Gastrocnemius medialis (tissue), 4 donors: ENCODE data around the gene GAS7. TPM values are rescaled to one million over a fixed set of nuclear protein-coding genes. Genes with fewer than 3 reads are reported as not detected.

Source experiments
- ATAC-seq, 2 donors: fragments of 150-250 bp; one replicate each; pipeline ENCODE4 v1.9.1; 2016
- DNase-seq, 2 donors: peaks; one replicate each; pipeline ENCODE4 v3.0.0-alpha.2; 2019
- H3K27ac ChIP-seq, 4 donors: fragments of 200-600 bp; sonication (generic); 1 replicate in 1 of 4; 2 replicates in 3 of 4; pipeline ENCODE4 v1.5.1; 2016 to 2018; ENCODE audit warnings: mild to moderate bottlenecking in 2 of 4, moderate library complexity in 1 of 4
- H3K27me3 ChIP-seq, 3 donors: fragments of 200-600 bp; sonication (generic) in 2 of 3; 1 replicate in 1 of 3; 2 replicates in 2 of 3; pipeline versions ENCODE4 v1.5.1 to v1.6.0; 2016 to 2019; ENCODE audit warnings: mild to moderate bottlenecking in 1 of 3, moderate library complexity in 1 of 3
- H3K36me3 ChIP-seq, 2 donors: fragments of 200-600 bp; sonication (generic) in 1 of 2; one replicate each; pipeline ENCODE4 v1.5.1; 2017 to 2018
- H3K4me1 ChIP-seq, 2 donors: fragments of 200-600 bp; sonication (generic) in 1 of 2; one replicate each; pipeline ENCODE4 v1.5.1; 2016 to 2017; ENCODE audit warnings: mild to moderate bottlenecking in 2 of 2
- H3K4me3 ChIP-seq, 4 donors: fragments of 200-600 bp; sonication (generic) in 3 of 4; 1 replicate in 1 of 4; 2 replicates in 3 of 4; pipeline ENCODE4 v1.5.1; 2016 to 2019; ENCODE audit warnings: mild to moderate bottlenecking in 2 of 4
- H3K9me3 ChIP-seq, 3 donors: fragments of 200-600 bp; sonication (generic) in 2 of 3; 1 replicate in 1 of 3; 2 replicates in 2 of 3; pipeline ENCODE4 v1.5.1; 2016 to 2019
- CTCF ChIP-seq, 5 experiments: fragments of 450-650 bp in 3 of 5; fragments of 200-600 bp in 2 of 5; sonication (generic) in 2 of 5; IDR thresholded peaks in 4 of 5; conservative IDR thresholded peaks in 1 of 5; 1 replicate in 4 of 5; 2 replicates in 1 of 5; pipeline ENCODE4 v1.5.1; 2016 to 2019; ENCODE audit warnings: antibody characterized with exemption in 5 of 5, mild to moderate bottlenecking in 3 of 5, moderate library complexity in 3 of 5
- POLR2A ChIP-seq, 2 donors: fragments of 450-650 bp; IDR thresholded peaks; one replicate each; pipeline ENCODE4 v1.6.1; 2017; ENCODE audit warnings: antibody characterized with exemption in 2 of 2, mild to moderate bottlenecking in 2 of 2, moderate library complexity in 2 of 2
- in situ Hi-C, 4 donors: fragments of 200-750 bp; cut with MboI; loops; one replicate each; pipeline versions ENCODE4 v1.15.0 to v1.8.0; 2017; ENCODE audit warnings: low sequenced_read_pairs in 4 of 4
- intact Hi-C: fragments of 100-400 bp; cut with DNase I; formaldehyde crosslinking; loops from one replicate; pipeline ENCODE4 v1.15.1; 2023; ENCODE audit warnings: low total_unique reads
- total RNA-seq, 4 donors: library from RNA; depleted of rRNA; stranded (reverse); fragments of >200 nt; gene quantifications; one replicate each; pipeline versions ENCODE4 v1.1.0 to v1.2.3, GENCODE V29; 2016

The GAS7 gene
- total RNA-seq = 1 to 10 TPM; 5.8 to 7.1 (median 6.1) TPM

- peaks cover 0 to 2% (median 0%) of the 10 kb centered on the region in 3 donors for H3K9me3 ChIP-seq
- H3K36me3 ChIP-seq = no peaks in the 10 kb centered on the region
- TF ChIP-seq CTCF (IDR thresholded peaks at IDR 0.05 in 4 of 5, conservative IDR thresholded peaks at IDR 0.05 in 1 of 5) (no peak), POLR2A (IDR thresholded peaks at IDR 0.05) (peak; percentile 14 to 24)
- H3K4me1 ChIP-seq = no peaks in the 10 kb centered on the region
- in situ Hi-C loops = loop anchor here in 1 of 4 donors (10.0 kb wide), 1 partner anchor 64 kb away; no protein-coding TSS in a partner anchor
- ATAC-seq (peak in 1 of 2 donors; percentile 43), DNase-seq (peak in 1 of 2 donors; percentile 29)
- peak within 1 kb of the TSS; percentile 34 to 50 (median 46) for H3K4me3 ChIP-seq
- peak within 1 kb of the TSS in 3 of 4 donors; percentile 1 to 41 (median 30) for H3K27ac ChIP-seq
- intact Hi-C loops = no loop called here
- peaks cover 16 to 19% (median 19%) of the 10 kb centered on the region in 3 donors for H3K27me3 ChIP-seq
Measured at GRCh38 chr17:10198509-10199249, at the start of gene GAS7. Gene GAS7, minus strand, starts transcription at chr17:10198606.

- ATAC-seq (peak in 1 of 2 donors; percentile 44), DNase-seq (peak in 1 of 2 donors; percentile 28)
- no peaks in the 10 kb centered on the region for H3K27me3 ChIP-seq
- no peaks in the 10 kb centered on the region for H3K36me3 ChIP-seq
- no peak overlapping the region for H3K27ac ChIP-seq
- no peak overlapping the region for H3K4me3 ChIP-seq
- no peaks in the 10 kb centered on the region for H3K9me3 ChIP-seq
- in situ Hi-C loops (no loop called here), intact Hi-C loops (no loop called here)
- TF ChIP-seq POLR2A (IDR thresholded peaks at IDR 0.05) (no peak), CTCF (IDR thresholded peaks at IDR 0.05 in 4 of 5, conservative IDR thresholded peaks at IDR 0.05 in 1 of 5) (no peak)
- H3K4me1 ChIP-seq = no peaks in the 10 kb centered on the region
Measured at GRCh38 chr17:10247810-10248209, 49.4 kb upstream of the GAS7 start.

- intact Hi-C loops = no loop called here
- Histone ChIP-seq H3K4me3 (no peak overlapping the region), H3K27me3 (no peaks in the 10 kb centered on the region), H3K9me3 (no peaks in the 10 kb centered on the region), H3K36me3 (no peaks in the 10 kb centered on the region), H3K27ac (no peak overlapping the region), H3K4me1 (no peaks in the 10 kb centered on the region)
- in situ Hi-C loops = no loop called here
- ATAC-seq (peak in 1 of 2 donors; percentile 23), DNase-seq (no peak)
- TF ChIP-seq CTCF (IDR thresholded peaks at IDR 0.05 in 4 of 5, conservative IDR thresholded peaks at IDR 0.05 in 1 of 5) (no peak), POLR2A (IDR thresholded peaks at IDR 0.05) (no peak)
Measured at GRCh38 chr17:10243883-10244844, 45.8 kb upstream of the GAS7 start.

DNA sequence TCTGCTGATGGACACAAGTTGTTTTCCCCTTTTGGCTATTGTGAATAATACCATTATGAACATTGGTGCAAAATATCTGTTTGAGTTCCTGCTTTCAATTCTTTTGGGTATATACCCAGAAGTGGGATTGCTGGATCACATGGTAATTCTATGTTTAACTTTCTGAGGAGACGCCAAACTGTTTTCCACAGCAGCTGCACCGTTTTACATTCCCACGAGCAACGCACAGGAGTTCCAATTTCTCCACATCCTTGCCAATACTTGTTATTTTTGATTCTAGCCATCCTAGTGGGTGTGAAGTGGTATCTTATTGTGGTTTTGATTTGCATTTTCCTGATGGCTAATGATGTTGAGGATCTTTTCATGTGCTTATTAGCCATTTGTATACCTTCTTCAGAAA is 43.4 kb upstream of the GAS7 start:
- Histone ChIP-seq H3K27me3 (no peaks in the 10 kb centered on the region), H3K4me3 (no peak overlapping the region), H3K9me3 (no peaks in the 10 kb centered on the region), H3K4me1 (no peaks in the 10 kb centered on the region), H3K36me3 (no peaks in the 10 kb centered on the region), H3K27ac (no peak overlapping the region)
- DNase-seq (no peak), ATAC-seq (no peak)
- in situ Hi-C loops (no loop called here), intact Hi-C loops (no loop called here)
- TF ChIP-seq POLR2A (IDR thresholded peaks at IDR 0.05) = no peak
- TF ChIP-seq CTCF (IDR thresholded peaks at IDR 0.05 in 4 of 5, conservative IDR thresholded peaks at IDR 0.05 in 1 of 5) = no peak
